ENCODE results near the gene RNF213.

DNA sequence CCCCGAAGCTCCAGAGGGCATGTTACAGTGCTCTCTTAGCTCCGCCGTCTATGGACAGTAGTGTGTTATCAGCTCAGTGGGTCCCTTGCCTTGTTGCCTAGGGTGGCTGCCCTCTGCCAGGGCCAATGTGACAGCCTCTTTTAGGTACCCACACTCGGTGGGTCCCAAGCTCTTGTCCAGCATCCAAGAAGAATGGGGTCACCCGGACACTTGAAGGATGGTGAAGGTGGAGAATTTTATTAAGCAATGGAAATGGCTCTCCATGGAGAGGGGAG is 57.0 kb downstream of the RNF213 start:
- TF ChIP-seq, protein P1, sequence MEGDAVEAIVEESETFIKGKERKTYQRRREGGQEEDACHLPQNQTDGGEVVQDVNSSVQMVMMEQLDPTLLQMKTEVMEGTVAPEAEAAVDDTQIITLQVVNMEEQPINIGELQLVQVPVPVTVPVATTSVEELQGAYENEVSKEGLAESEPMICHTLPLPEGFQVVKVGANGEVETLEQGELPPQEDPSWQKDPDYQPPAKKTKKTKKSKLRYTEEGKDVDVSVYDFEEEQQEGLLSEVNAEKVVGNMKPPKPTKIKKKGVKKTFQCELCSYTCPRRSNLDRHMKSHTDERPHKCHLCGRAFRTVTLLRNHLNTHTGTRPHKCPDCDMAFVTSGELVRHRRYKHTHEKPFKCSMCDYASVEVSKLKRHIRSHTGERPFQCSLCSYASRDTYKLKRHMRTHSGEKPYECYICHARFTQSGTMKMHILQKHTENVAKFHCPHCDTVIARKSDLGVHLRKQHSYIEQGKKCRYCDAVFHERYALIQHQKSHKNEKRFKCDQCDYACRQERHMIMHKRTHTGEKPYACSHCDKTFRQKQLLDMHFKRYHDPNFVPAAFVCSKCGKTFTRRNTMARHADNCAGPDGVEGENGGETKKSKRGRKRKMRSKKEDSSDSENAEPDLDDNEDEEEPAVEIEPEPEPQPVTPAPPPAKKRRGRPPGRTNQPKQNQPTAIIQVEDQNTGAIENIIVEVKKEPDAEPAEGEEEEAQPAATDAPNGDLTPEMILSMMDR (IDR thresholded peaks at IDR 0.05) = no peak
- no peak for TF ChIP-seq POLR2A (IDR thresholded peaks at IDR 0.05)
- no peak for TF ChIP-seq POLR2AphosphoS5 (IDR thresholded peaks at IDR 0.05)
- TF ChIP-seq EP300 (IDR thresholded peaks at IDR 0.05) = no peak
